Activated T-helper 1 cell treated with Interleukin-2 at 50 U/mL for 16 hours (primary cell): ENCODE data around the gene ST3GAL3.

Source experiments
- DNase-seq: peaks from one replicate; pipeline ENCODE4 v3.0.0-alpha.2; 2020; ENCODE audit warnings: low read depth

The ST3GAL3 gene, protein sequence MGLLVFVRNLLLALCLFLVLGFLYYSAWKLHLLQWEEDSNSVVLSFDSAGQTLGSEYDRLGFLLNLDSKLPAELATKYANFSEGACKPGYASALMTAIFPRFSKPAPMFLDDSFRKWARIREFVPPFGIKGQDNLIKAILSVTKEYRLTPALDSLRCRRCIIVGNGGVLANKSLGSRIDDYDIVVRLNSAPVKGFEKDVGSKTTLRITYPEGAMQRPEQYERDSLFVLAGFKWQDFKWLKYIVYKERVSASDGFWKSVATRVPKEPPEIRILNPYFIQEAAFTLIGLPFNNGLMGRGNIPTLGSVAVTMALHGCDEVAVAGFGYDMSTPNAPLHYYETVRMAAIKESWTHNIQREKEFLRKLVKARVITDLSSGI

DNA sequence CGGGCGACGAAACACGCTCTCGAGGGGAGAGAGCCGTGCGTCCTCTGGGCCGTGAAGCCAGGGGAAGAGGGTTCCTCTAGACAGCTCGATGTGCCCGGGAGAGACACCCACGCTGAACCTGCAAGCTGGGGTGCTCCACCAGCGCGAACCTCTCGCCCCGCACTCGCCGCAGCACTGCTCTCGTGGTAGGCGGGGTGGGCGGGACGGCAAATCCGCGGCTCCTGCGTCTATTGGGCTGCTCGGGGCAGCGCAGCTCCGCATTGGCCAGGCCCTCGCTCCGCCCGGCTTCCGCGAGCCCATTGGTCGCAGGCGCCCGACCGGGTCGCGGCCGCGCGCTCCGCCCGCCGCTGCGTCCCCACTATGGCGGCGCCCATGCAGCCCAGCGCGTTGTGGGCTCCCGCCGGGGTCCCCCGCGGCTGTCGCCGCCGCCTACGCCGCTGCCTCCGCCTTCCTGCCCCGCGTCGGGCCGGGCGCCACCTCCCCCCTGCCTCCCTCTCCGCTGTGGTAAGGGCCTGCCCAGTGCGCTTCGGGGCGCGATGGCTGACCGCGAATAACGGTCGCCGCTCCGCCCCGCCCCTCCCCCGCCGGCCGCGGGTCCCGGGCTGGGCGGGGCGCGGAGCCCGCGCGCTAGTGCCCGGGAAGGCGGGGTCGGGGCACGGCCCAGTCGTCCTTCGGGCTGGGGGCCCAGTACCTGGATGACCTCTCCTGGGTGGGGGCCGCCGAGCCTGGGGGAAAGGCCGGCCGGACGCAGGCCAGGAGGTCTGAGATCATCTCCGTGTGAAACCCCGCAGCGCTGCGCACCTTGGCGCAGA lies at the start of gene ST3GAL3:
ST3GAL3 (plus strand) TSS at position 347 of the 812 bp plus-strand sequence. CDS start 28,727 bp downstream, outside the sequence.
- DNase-seq: peak; percentile 84

DNA sequence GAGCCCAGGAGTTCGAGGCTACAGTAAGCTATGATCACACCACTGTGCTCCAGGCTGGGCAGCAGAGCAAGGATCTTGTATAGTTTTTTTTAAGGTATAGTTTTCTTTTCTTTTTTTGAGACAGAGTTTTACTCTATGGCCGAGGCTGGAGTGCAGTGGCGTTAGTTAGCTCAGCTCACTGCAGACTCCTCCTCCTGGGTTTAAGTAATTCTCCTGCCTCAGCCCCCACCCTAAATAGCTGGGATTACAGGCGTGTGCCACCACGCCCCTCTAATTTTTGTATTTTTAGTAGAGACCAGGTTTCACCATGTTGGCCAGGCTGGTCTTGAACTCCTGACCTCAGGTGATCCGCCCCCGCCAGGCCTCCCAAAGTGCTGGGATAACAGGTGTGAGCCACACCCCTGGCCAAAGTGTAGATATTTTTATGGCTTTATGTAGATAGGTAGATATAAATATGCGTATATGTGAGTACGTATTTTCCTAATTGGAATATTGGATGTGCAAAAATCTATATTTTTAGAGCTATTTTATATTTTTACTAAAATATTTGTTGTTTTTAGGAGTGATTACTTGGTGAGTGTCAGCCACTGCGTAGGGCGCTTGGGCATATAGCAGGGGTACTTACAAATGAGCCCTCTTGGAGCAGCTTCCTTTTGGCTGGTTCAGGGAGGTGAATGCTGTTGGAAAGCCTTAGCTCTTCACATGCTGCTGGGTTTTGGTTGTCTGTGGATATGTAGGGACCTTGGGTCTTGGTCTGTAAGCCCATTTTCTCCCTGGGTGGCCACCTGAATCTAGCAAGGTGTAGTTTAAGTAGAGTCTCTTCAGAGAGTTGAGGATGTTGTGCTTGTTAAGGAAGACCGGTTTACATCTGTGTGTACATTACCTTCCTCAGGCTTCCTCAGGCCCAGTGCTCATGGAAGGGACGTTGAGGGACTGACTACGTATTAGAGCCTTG lies 47.8 kb upstream of the ST3GAL3 start:
- no peak for DNase-seq

DNA sequence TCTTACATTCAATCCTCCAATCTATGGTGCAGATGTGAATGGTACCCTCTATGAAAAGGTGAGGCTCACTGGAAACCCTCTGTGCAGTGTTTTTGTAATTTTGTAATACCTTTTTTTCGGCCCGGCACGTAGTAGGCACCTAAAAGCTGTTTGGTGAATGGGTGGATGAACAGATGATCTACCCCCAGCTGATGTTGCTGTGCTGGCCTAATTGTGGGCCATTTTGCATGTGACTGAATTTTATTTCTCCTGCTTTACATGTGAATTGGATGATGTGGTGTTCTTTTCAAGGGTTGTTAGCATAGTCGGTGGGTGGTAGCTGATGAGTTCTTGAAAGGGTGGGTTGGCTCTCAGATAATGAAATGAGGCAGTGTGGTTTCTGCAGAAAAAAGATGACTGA lies 47.0 kb upstream of the ST3GAL3 start:
- DNase-seq: no peak

DNA sequence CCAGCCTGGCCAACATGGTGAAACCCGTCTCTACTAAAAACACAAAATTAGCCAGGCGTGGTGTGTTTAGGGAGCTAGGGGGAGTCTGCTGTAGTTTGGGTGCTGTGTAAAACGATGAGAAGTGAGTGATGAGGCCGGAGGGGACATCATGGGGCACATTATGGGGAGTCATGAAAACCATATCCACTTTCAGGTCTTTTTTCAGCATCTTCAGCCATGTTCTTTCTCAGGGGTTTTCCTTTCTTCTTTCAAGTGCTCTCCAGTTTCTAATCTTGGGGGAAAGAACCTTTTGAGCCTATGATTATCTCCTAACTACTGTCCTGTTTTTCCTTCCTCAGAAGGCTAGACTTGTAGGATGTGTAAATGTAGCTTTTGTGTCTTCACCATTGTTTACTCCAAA lies 43.0 kb upstream of the ST3GAL3 start:
- no peak for DNase-seq

DNA sequence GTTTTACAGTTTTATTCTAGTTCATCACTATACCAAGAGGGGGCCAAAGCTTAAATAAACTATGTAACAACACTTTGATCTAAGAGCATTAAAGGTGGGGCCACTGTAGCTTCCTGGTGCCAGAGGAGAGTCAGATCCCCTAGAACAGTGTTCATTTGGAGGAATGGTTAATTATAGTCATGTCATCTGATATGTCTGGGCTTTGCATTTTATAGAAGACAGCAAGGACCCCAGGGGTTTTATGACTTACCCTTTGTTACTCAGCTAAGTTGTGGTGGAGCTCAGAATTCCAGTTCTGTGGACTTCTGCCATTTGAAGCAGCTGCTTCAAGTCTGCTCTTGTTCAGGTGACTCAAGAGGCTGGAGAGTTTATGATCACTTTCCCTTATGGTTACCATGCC lies 40.7 kb upstream of the ST3GAL3 start:
- DNase-seq: no peak

DNA sequence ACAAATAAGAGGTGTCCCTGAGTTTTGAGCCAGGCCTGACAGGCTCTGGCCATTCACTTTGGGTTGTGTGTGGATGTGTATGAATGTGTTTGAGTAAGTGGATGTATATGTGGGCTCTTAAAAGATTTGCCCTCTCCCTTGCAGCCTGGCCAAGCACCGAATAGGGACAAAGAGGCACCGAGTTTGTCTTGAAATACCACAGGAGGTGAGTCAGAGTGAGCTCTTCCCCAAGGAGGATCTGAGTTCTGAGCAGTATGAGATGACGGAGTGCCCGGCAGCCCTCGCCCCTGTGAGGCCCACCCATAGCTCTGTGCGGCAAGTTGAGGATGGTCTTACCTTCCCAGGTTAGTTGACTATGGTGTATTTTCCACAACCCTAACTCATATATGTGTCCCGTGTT lies 38.4 kb upstream of the ST3GAL3 start:
- DNase-seq: no peak

DNA sequence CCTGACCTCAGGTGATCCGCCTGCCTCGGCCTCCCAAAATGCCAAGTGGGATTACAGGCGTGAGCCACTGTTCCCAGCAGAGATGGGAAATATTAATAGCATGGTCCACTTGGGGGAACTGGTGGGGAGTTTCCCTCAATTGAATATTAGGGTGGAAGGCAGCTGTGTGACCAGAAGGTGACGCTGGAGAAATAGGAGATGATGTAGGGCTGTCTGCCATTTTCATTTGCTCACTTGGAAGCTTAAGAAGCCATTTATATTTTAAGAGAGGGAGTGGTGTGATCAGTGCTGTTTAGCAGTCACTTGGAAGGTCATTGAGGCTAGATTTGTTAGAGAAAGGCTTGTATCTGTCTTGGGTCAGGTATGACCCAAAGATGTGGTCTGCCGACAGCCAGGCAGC lies 37.5 kb upstream of the ST3GAL3 start:
- DNase-seq: no peak

DNA sequence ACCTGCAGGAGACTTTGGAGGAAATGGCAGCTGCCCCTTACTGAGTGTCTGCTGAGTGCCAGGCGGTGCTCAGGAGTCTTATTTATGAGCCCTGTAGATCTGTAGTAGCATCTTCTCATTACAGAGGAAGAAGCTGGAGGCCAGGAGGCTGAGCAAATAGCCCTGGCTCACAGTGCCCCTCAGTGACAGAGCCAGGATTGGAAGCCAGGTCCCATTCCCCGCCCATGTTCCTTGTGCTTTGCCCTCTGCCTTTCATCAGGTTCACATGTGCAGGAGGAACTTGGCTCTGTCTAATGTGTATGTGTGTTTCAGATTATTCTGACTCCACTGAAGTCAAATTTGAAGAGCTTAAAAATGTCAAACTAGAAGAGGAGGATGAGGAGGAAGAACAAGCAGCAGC lies 36.1 kb upstream of the ST3GAL3 start:
- no peak for DNase-seq

DNA sequence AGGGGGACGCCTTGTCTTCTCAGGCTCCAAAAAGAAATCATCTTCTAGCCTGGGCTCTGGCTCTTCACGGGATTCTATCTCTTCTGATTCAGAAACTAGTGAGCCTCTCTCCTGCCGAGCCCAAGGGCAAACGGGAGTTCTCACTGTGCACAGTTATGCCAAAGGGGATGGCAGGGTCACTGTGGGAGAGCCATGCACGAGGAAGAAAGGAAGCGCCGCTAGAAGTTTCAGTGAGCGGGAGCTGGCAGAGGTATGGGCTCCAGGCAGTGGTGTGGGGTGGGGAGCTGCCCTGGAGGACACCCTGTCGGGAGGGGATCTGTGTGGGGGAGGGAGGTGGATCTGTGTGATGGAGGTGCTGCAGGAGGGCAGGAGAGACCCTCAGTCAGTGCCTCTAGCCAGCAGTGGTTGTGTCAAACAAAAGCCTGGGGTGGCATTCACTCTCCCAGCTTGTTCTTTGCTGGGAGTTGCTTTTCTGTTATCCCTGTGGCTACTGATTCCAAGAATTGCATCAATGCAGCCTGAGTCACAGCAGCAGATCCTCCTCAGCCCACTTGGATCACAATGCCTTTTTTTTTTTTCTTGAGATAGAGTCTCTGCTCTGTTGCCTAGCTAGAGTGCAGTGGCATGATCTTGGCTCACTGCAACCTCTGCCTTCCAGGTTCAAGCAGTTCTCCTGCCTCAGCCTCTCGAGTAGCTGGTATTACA lies 35.6 kb upstream of the ST3GAL3 start:
- no peak for DNase-seq

DNA sequence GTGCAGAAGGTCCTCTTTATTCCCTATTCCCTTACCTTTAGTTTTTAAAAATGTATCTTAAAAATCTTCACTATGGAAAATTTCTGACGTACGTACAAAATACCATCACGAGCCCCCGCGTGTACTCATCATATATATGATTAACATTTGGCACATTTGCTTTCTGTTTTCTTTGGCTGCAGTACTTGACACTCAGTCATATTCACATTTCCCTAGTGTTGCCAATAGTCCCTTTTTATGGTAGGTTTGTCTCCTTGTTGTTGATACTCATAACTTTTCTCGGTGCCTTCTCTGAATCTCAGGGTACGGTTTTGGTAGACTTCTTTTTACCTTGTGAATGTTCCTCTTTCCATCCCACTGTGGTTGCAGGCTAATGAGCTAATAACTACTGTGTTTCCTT lies 34.1 kb upstream of the ST3GAL3 start:
- DNase-seq: no peak

DNA sequence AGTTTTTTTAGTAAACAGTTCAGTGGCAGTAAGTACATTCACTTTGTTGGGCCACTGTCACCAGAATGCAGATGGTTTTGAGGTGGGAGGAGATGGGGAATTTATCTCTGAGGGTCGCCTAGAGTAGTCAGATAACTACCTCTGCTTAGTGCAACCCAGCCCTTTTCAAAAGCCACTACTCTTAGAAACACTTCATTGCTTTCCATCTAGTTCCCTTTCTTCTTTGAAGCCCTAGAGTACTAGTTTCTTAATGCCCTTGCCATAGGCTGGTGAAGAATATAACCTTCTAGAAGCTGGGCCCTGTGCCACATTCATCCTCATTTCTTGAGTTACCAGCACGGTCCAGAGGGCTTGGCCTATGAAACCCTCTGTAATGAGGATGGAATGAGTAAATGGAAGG lies 28.4 kb upstream of the ST3GAL3 start:
- DNase-seq: no peak

DNA sequence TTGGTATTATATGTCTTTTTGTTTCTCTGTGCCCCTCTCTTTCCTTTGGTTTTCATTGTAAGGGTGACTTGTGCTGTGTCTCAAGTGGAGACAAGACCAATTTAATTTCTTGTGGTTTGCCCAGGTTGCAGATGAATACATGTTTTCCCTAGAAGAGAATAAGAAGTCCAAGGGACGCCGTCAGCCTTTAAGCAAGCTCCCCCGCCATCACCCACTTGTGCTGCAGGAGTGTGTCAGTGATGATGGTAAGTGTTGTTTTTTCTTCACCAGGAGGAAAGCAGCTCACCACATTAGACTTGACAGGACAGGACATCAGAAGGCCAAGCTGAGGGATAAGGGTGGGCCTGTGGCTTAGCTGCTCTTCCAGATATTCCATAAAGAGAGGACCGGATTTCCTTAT lies 23.8 kb upstream of the ST3GAL3 start:
- no peak for DNase-seq

DNA sequence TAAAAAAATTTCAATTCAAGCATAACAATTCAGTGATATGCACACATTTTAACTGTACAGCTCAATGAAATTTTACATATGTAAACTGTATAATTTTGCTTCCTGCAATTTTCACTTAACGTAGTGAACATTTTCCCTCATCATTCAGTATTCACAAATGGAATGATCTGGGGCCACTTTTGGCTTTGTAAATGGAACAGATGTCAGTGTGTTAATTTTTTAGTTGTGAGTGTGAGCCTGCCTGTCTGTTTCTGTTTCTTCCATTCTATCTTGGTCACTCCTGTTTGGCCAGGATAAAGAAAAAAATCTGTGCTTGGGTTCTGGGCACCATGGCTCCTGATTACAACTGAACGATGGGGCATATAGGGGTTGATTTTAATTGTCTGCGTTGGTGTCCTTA lies 20.5 kb upstream of the ST3GAL3 start:
- DNase-seq: no peak

DNA sequence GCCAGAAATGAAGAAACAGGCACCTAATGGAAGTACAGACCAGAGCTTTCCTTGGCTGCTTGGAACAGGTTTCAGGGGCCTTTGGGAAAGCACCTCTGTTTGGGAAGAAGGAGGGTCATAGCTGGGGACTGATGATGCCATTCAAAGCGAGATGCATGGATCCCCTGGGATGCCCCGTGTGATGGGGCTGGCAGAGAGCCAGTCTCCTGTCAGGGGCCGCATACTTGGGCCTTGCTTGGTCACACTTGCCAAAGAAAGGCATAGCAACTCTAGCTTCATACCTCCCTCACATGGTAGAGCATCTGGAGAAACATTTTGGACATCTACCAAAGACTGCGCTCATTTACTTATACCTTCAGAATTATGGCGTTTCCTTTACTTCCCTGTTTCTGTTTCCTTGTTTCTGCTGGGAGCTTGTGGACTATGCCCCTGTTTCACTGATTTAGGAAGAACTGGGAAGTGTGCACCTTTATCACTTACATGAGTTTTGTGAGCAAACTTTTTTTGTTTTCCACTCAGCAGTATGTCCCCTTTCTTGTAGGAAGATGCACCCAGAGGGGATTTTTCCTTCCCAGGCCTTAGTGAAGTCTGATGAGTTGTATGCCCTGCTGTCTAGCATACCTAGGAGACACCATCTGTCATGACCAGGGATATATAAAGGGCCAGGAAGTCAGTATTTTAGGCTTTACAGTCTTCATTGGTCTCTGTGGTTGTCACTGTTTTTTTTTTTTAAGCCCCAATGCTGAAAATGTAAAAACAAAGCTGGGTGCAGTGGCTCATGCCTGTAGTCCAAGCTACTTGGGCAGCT lies 19.8 kb upstream of the ST3GAL3 start:
- no peak for DNase-seq

DNA sequence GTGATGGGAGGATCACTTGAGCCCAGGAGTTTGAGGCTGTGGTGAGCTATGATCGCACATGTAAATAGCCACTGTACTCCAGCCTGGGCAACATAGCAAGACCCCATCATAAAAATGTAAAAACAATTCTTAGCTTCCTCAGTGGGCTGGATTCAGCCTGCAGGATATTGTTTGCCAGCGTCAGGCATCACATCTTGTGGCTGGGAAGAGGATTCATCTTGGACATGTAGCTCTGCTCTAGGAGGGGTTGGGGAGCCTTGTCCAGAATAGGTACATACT lies 19.3 kb upstream of the ST3GAL3 start:
- no peak for DNase-seq

DNA sequence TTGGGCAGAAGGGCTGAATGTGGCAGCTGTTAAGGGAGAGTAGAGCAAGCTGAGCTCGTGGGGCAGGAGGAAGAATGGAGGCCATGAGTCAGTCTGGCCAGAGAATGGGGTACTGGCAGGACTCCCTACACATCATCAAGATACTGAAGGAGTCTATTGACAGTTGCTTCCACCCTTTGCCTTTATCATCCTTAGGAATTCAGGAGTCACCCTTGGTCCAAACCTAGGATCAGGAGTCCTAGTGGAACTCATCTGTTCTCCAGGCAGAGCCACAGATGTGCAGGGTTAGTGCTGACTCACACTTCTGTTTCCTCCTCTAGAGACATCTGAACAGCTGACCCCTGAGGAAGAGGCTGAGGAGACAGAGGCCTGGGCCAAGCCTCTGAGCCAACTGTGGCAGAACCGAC lies 18.7 kb upstream of the ST3GAL3 start:
- no peak for DNase-seq

DNA sequence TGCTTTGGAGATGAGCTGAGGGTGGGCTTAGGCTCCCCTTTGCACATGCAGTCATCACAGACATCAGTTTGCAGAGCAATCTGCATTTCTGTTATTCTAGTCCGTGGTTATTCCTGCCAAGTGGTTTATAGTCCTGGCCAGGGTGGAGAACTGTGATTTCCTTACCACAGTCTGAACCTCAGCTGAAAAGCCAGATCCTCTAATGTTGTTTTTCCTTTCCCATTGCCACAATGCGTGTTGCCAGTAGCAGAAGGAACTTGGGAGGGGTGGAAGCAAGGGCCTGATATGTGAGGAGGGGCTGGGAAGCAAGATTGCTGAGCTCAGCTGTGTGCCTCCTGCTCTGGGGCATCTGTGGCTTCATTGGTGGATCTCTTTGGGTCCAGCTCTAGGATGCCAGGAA lies 18.0 kb upstream of the ST3GAL3 start:
- no peak for DNase-seq

DNA sequence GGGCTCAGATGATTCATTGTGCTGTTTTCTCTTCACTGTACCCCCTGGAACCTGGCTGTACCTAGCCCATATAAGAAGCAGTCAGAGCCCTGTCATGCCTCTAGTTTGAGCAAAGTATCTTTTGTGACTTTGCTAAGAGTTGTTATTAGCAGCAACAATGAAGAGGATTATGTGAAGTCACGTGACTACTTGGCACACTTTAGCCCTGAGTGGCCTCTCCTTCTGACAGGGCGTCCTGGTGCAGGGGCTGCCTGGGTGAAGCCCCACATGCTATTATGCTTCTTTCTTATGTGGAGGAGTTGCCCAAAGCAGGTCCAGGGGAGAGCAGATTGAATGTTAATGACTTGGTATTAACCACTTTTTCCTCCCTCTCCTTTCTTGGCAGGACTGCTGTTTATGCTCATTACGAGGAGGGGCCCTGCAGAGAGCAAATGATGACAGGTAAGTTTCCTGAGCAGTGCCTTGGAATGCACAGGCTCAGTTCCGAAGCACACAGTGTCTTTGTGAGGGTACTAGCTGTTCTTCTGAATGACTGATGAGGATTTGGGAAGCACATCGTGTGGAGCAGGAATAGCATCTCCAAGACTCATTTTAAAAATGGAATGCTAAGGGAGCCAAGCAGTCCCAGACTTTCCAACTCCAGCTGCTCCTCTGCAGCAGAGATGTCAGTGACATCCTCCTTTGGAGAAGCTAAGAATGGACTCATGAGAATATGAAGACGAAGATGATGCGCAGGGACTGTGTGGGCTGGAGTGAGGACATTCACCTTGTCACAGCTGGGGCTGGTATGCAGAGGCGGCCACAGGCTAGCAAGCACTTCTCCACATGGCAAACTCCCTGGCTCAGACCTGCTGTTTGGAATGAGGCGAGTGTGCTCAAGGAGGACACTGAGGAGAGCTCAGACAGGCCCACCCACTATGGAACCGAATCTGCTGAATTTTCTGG lies 15.2 kb upstream of the ST3GAL3 start:
- DNase-seq: no peak

DNA sequence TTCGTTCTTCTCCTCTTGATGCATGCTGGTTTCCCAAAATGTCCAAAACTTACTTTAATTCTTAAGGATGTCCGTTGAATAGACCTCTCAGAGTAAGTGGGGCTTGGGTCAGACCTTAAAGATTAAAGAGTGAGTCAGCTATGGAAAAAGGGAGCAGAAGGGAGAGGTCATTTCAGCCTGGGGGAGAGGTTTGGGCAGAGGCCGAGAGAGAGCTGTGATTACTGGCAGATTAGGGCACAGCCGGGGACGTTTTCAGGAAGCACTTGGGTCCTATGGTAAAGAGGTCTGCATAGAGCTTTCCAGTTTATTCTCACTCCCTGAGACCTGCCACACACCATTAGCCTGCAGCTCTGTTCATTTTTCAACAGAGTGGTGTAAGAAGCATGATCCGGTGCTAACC lies 14.0 kb upstream of the ST3GAL3 start:
- no peak for DNase-seq

DNA sequence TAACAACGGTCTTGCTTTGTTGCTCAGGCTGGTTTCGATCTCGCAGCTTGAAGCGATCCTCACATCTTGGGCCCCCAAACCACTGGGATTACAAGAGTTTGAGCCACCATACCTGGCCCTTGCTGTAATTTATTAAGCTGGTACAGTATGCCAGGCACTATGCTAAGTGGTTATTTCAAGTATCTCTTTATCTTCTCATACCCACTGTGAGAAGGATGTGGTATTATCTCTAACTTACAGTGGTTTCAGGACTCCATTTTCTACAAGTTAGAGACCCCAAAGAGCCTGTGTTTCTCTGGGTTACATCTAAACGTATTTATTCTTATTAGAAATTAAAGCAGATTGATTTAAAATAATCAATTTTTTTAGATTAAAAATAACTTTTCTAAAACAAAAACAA lies 8.1 kb upstream of the ST3GAL3 start:
- DNase-seq: no peak
